Ishikawa (cell line): ENCODE data around the gene NEK11.

ENCODE experiments used
- EGR1 ChIP-seq: IDR thresholded peaks from 2 replicates; pipeline ENCODE4 v1.6.1; 2012
- EP300 ChIP-seq: IDR thresholded peaks from 2 replicates; pipeline ENCODE4 v1.6.1; 2012; ENCODE audit warnings: borderline replicate concordance
- FOXM1 ChIP-seq: IDR thresholded peaks from 2 replicates; pipeline ENCODE4 v1.6.1; 2012; ENCODE audit warnings: low read depth, borderline replicate concordance
- MAX ChIP-seq: IDR thresholded peaks from 2 replicates; pipeline ENCODE4 v1.6.1; 2012
- RAD21 ChIP-seq: IDR thresholded peaks from 2 replicates; pipeline ENCODE4 v1.6.1; 2012; ENCODE audit warnings: low read depth
- TAF1 ChIP-seq: IDR thresholded peaks from 2 replicates; pipeline ENCODE4 v1.6.1; 2012; ENCODE audit warnings: low read depth, mild to moderate bottlenecking
- TEAD4 ChIP-seq: IDR thresholded peaks from 2 replicates; pipeline ENCODE4 v1.6.1; 2012
- USF1 ChIP-seq: IDR thresholded peaks from 2 replicates; pipeline ENCODE4 v1.6.1; 2012
- TF ChIP-seq, protein P1 (sequence below): IDR thresholded peaks from 2 replicates; pipeline ENCODE4 v1.6.1; 2012; ENCODE audit warnings: low read depth, mild to moderate bottlenecking

GRCh38 chr3:131172502-131173200 lies 146.0 kb downstream of the NEK11 start:
- no peak for TF ChIP-seq MAX
- TF ChIP-seq FOXM1: no peak
- no peak for TF ChIP-seq RAD21
- no peak for TF ChIP-seq EGR1
- TF ChIP-seq EP300: no peak
- TF ChIP-seq, protein P1, sequence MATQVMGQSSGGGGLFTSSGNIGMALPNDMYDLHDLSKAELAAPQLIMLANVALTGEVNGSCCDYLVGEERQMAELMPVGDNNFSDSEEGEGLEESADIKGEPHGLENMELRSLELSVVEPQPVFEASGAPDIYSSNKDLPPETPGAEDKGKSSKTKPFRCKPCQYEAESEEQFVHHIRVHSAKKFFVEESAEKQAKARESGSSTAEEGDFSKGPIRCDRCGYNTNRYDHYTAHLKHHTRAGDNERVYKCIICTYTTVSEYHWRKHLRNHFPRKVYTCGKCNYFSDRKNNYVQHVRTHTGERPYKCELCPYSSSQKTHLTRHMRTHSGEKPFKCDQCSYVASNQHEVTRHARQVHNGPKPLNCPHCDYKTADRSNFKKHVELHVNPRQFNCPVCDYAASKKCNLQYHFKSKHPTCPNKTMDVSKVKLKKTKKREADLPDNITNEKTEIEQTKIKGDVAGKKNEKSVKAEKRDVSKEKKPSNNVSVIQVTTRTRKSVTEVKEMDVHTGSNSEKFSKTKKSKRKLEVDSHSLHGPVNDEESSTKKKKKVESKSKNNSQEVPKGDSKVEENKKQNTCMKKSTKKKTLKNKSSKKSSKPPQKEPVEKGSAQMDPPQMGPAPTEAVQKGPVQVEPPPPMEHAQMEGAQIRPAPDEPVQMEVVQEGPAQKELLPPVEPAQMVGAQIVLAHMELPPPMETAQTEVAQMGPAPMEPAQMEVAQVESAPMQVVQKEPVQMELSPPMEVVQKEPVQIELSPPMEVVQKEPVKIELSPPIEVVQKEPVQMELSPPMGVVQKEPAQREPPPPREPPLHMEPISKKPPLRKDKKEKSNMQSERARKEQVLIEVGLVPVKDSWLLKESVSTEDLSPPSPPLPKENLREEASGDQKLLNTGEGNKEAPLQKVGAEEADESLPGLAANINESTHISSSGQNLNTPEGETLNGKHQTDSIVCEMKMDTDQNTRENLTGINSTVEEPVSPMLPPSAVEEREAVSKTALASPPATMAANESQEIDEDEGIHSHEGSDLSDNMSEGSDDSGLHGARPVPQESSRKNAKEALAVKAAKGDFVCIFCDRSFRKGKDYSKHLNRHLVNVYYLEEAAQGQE: no peak
- no peak for TF ChIP-seq TEAD4
- TF ChIP-seq TAF1: no peak
- TF ChIP-seq USF1: no peak
